ENCODE measurements around the gene KCNE5.
"Not testable (repeated sequence)": the region's sequence is repeated elsewhere in the genome, so short reads cannot be mapped to it uniquely, and the experiment has no call there.

Gene KCNE5, protein sequence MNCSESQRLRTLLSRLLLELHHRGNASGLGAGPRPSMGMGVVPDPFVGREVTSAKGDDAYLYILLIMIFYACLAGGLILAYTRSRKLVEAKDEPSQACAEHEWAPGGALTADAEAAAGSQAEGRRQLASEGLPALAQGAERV

DNA sequence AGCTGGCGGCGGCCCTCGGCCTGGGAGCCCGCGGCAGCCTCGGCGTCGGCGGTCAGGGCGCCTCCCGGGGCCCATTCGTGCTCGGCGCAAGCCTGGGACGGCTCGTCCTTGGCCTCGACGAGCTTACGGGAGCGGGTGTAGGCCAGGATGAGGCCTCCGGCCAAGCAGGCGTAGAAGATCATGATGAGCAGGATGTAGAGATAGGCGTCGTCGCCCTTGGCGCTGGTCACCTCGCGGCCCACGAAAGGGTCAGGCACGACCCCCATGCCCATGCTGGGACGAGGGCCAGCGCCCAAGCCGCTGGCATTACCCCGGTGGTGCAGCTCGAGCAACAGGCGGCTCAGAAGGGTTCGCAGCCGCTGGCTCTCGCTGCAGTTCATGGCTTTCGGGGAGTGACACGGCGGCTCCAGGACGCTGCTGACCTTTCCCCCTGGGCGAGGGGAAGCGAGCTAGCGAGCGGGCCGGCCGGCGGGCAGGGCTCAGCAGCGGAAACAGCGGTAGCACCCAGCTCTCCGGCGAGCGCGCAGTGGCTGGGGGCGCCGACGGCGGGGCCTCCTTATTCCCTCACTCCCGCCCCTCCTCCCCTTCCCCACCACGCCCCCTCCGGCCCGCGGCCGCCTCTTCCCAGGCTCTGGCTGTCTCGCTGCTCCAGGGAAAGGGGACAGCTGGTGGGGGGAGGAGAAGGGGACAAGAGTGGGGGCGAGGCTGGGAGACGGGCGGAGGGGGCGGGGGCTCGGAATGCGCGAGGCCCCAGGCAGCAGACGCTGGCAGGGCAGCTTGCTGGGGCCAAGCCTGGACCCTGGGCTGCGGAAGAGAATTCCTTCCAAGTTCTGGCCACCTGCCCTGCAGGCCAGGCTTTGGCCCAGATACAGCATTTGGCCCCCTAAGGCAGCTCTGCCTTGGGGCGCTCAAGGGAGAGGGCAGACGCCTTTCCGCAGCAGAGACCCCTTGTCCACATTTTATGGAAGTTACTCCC lies at the start of gene KCNE5:
KCNE5 (minus strand) TSS at position 532 of the 976 bp plus-strand sequence; CDS start at position 380, 152 bp downstream.
- TF ChIP-seq, protein P1, sequence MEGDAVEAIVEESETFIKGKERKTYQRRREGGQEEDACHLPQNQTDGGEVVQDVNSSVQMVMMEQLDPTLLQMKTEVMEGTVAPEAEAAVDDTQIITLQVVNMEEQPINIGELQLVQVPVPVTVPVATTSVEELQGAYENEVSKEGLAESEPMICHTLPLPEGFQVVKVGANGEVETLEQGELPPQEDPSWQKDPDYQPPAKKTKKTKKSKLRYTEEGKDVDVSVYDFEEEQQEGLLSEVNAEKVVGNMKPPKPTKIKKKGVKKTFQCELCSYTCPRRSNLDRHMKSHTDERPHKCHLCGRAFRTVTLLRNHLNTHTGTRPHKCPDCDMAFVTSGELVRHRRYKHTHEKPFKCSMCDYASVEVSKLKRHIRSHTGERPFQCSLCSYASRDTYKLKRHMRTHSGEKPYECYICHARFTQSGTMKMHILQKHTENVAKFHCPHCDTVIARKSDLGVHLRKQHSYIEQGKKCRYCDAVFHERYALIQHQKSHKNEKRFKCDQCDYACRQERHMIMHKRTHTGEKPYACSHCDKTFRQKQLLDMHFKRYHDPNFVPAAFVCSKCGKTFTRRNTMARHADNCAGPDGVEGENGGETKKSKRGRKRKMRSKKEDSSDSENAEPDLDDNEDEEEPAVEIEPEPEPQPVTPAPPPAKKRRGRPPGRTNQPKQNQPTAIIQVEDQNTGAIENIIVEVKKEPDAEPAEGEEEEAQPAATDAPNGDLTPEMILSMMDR (conservative IDR thresholded peaks at IDR 0.05; ENCODE audit: low read length) = no peak
- no peak within 1 kb of the TSS for H3K4me3 ChIP-seq (ENCODE audit: low read length)
- DNase-seq (ENCODE audit: low read depth) = no peak

DNA sequence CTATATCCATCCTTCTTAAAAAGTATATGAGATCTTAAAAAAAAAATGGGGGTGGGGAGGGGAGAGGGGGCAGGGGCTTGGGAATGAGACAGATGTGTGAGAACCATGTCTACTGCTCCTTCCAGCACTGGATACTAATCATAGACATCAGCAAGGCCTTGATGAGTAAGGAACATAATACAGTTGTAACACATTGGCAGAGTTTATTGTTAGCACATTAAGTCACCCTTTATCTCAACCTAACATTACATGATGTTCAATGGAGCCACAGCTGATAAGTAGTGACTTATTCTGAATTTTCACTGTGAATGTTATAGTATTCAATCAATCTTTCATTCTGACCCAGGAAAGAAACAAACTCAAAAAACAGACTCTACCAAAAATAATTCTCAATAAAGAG lies 47.3 kb upstream of the KCNE5 start:
- no peak overlapping the region for H3K4me3 ChIP-seq (ENCODE audit: low read length)
- TF ChIP-seq, protein P1 (conservative IDR thresholded peaks at IDR 0.05; ENCODE audit: low read length) = no peak
- DNase-seq (ENCODE audit: low read depth) = no peak

DNA sequence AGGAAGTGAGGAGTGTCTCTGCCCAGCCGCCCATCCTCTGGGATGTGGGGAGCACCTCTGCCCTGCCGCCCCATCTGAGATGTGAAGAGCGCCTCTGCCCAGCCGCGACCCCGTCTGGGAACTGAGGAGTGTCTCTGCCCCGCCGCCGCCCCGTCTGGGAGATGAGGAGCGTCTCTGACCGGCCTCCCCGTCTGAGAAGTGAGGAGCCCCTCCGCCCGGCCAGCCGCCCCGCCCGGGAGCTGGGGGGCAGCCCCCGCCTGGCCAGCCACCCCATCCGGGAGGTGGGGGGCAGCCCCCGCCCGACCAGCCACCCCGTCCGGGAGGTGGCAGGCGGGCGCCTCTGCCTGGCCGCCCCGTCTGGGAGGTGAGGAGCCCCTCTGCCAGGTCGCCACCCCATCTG lies 46.2 kb upstream of the KCNE5 start:
- DNase-seq (ENCODE audit: low read depth); H3K4me3 ChIP-seq (ENCODE audit: low read length): not testable (repeated sequence)

DNA sequence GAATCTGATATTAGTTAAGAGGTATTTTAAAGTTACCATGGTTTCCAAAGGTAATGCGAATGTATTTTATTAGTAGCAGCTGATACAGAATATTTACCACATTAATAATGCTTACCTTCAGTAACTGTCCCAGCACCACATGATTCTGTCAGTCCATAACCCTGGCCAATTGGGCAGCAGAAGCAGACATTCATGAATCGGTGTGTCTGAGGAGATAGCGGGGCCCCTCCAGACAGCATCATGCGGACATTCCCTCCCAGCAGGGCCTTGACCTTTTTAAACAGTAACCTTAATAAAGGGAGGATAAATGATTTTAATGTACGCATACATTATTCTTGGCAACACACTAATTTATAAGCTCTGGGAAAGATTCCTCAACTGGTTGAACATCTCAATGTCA lies 43.0 kb upstream of the KCNE5 start:
- H3K4me3 ChIP-seq (ENCODE audit: low read length) = no peak overlapping the region
- TF ChIP-seq, protein P1 (conservative IDR thresholded peaks at IDR 0.05; ENCODE audit: low read length) = no peak
- DNase-seq (ENCODE audit: low read depth) = no peak

DNA sequence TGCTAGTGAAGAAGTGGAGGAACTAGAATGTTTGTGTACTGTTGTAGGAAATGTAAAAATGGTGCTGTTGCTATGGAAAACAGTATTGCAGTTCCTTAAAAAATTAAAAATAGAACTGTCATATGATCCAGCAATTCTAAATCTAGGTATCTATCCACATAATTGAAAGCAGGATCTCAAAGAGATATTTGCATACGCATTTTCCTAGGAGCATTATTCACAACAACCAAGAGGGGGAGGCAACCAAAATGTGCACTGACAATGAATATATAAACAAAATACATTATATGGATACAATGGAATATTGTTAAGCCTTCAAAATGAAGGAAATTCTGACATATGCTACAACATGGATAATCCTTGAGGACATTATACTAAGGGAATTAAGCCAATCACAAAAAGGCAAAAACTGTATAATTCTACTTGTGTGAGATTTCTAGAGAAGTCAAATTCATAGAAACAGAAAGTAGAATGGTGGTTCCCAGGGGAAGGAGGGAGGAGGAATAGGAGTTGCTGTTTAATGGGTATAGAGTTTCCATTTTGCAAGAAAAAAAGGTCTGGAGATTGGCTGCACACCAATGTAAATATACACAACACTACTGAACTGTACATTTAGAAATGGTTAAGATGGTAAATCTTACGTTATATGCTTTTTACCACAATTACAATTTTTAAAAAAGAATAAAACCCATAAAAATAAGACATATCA lies 35.6 kb upstream of the KCNE5 start:
- no peak for DNase-seq (ENCODE audit: low read depth)
- no peak overlapping the region for H3K4me3 ChIP-seq (ENCODE audit: low read length)
- TF ChIP-seq, protein P1 (conservative IDR thresholded peaks at IDR 0.05; ENCODE audit: low read length) = no peak

DNA sequence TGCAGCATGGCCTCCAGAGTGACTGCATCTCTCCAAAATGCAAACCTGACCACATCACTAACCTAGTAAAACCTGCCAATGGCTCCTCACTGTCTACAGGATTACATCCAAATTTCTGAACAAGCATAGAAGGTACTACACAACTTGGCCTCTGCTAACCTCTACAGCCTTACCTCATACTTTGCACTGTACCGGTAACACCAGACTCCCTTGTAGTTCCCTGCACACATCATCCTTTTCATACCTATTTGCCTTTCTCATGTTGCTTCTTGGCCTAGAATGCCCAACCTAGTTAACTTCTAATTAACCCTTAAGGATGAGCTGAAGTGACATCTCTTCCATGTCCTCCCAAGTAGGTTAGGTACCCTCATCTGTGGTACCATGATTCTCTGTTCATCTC lies 33.4 kb upstream of the KCNE5 start:
- TF ChIP-seq, protein P1 (conservative IDR thresholded peaks at IDR 0.05; ENCODE audit: low read length) = no peak
- no peak for DNase-seq (ENCODE audit: low read depth)
- no peak overlapping the region for H3K4me3 ChIP-seq (ENCODE audit: low read length)

DNA sequence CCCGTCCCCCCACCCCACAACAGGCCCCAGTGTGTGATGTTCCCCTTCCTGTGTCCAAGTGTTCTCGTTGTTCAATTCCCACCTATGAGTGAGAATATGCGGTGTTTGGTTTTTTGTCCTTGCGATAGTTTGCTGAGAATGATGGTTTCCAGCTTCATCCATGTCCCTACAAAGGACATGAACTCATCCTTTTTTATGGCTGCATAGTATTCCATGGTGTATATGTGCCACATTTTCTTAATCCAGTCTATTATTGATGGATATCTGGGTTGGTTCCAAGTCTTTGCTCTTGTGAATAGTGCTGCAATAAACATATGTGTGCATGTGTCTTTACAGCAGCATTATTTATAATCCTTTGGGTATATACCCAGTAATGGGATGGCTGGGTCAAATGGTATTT lies 32.4 kb upstream of the KCNE5 start:
- DNase-seq (ENCODE audit: low read depth); H3K4me3 ChIP-seq (ENCODE audit: low read length): not testable (repeated sequence)

Measured in AG10803 (cell line).